ENCODE measurements around the gene HSPB9. TPM values are rescaled to one million over a fixed set of nuclear protein-coding genes. Genes with fewer than 3 reads are reported as not detected.

HSPB9 gene
- total RNA-seq, 1 experiment from 2014 or later: 0.46 TPM

DNA sequence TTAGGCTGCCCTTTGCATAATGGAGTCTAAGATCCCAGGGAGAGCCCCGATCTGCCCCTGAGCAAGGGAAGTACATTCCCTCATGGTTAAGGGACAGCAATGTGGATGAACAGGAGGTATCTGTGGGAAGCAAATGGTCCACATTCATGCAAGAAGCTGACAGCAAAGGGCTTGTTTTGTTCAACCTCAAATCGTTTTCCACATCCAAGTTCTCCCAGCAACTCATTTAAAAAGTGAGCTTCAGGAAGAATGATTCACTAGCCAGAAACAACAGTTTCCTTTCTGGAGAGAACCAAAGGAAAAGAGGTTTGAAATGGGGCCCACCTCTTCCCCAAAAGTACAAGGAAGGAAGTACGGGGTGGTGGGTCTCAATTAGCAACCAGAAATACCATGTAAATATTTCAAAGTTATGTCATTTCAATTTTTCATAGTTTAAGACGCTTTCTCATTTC lies 9.4 kb downstream of the HSPB9 start (continued):
- no peak for TF ChIP-seq PRRX2 (CRISPR knock-in tag; IDR thresholded peaks at IDR 0.05)
- TF ChIP-seq, protein P1, sequence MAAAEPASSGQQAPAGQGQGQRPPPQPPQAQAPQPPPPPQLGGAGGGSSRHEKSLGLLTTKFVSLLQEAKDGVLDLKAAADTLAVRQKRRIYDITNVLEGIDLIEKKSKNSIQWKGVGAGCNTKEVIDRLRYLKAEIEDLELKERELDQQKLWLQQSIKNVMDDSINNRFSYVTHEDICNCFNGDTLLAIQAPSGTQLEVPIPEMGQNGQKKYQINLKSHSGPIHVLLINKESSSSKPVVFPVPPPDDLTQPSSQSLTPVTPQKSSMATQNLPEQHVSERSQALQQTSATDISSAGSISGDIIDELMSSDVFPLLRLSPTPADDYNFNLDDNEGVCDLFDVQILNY (CRISPR knock-in tag; IDR thresholded peaks at IDR 0.05): no peak
- TF ChIP-seq ZNF232 (CRISPR knock-in tag; IDR thresholded peaks at IDR 0.05): no peak
- TF ChIP-seq, protein P2, sequence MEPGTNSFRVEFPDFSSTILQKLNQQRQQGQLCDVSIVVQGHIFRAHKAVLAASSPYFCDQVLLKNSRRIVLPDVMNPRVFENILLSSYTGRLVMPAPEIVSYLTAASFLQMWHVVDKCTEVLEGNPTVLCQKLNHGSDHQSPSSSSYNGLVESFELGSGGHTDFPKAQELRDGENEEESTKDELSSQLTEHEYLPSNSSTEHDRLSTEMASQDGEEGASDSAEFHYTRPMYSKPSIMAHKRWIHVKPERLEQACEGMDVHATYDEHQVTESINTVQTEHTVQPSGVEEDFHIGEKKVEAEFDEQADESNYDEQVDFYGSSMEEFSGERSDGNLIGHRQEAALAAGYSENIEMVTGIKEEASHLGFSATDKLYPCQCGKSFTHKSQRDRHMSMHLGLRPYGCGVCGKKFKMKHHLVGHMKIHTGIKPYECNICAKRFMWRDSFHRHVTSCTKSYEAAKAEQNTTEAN (CRISPR knock-in tag; IDR thresholded peaks at IDR 0.05): no peak
- no peak for TF ChIP-seq AFF4 (CRISPR knock-in tag; IDR thresholded peaks at IDR 0.05; ENCODE audit: borderline replicate concordance)
- no peak for TF ChIP-seq ELF4 (CRISPR knock-in tag; IDR thresholded peaks at IDR 0.05; ENCODE audit: low read depth)

DNA sequence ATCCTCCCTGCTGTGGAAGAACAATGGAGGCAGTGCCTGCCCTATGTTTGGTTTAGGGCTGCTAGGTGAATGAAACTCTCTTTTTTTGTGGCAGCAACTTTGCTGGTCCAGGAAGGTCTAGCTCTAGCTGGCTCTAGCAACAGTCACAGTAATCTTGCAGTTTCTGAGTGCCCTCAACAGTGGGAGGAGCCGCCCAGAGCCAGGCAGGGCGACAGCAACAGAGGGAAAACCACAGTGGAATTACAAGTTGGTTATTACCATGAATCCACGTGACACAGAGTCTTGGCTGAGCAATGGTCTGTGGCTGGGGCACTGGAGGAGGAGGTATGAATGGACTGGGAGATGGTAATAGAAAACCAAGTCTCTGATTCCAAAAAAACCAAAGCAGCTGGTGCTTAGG lies 10.3 kb downstream of the HSPB9 start:
- H3K4me1 Mint-ChIP-seq: peaks cover 39% of the 10 kb centered on the region
- peaks cover 17% of the 10 kb centered on the region for H3K36me3 Mint-ChIP-seq
- H3K9me3 Mint-ChIP-seq: no peaks in the 10 kb centered on the region
- DNase-seq (ENCODE audit: low spot score) (no peak), ATAC-seq (no peak)
- H3K27me3 Mint-ChIP-seq (ENCODE audit: low read depth): no peaks in the 10 kb centered on the region
- CTCF ChIA-PET: interaction anchor here (1.1 to 2.3 kb wide), 2 partner anchors 10 to 32 kb away, joined by 3 to 6 read pairs; partner anchors contain the start of gene HSPB9
- no peak overlapping the region for H3K4me3 Mint-ChIP-seq
- peak overlapping the region; percentile 62 for H3K27ac Mint-ChIP-seq
- POLR2A ChIA-PET: no interaction called here
- TF ChIP-seq TEAD1 (CRISPR knock-in tag; IDR thresholded peaks at IDR 0.05) (no peak), ZNF317 (CRISPR knock-in tag; IDR thresholded peaks at IDR 0.05; ENCODE audit: borderline replicate concordance, low read depth) (no peak), ZNF416 (CRISPR knock-in tag; IDR thresholded peaks at IDR 0.05) (no peak), FOXJ3 (CRISPR knock-in tag; IDR thresholded peaks at IDR 0.05; ENCODE audit: borderline replicate concordance) (no peak), ZNF138 (CRISPR knock-in tag; conservative IDR thresholded peaks at IDR 0.05) (no peak), CREB1 (CRISPR knock-in tag; IDR thresholded peaks at IDR 0.05) (no peak), HMGA2 (CRISPR knock-in tag; IDR thresholded peaks at IDR 0.05) (no peak), NFYB (CRISPR knock-in tag; conservative IDR thresholded peaks at IDR 0.05; ENCODE audit: low read depth) (no peak), EMX1 (CRISPR knock-in tag; IDR thresholded peaks at IDR 0.05) (no peak)
- TF ChIP-seq, protein P3, sequence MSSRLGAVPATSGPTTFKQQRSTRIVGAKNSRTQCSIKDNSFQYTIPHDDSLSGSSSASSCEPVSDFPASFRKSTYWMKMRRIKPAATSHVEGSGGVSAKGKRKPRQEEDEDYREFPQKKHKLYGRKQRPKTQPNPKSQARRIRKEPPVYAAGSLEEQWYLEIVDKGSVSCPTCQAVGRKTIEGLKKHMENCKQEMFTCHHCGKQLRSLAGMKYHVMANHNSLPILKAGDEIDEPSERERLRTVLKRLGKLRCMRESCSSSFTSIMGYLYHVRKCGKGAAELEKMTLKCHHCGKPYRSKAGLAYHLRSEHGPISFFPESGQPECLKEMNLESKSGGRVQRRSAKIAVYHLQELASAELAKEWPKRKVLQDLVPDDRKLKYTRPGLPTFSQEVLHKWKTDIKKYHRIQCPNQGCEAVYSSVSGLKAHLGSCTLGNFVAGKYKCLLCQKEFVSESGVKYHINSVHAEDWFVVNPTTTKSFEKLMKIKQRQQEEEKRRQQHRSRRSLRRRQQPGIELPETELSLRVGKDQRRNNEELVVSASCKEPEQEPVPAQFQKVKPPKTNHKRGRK (CRISPR knock-in tag; IDR thresholded peaks at IDR 0.05; ENCODE audit: borderline replicate concordance): no peak
- TF ChIP-seq, protein P2 (CRISPR knock-in tag; IDR thresholded peaks at IDR 0.05): no peak
- TF ChIP-seq, protein P4, sequence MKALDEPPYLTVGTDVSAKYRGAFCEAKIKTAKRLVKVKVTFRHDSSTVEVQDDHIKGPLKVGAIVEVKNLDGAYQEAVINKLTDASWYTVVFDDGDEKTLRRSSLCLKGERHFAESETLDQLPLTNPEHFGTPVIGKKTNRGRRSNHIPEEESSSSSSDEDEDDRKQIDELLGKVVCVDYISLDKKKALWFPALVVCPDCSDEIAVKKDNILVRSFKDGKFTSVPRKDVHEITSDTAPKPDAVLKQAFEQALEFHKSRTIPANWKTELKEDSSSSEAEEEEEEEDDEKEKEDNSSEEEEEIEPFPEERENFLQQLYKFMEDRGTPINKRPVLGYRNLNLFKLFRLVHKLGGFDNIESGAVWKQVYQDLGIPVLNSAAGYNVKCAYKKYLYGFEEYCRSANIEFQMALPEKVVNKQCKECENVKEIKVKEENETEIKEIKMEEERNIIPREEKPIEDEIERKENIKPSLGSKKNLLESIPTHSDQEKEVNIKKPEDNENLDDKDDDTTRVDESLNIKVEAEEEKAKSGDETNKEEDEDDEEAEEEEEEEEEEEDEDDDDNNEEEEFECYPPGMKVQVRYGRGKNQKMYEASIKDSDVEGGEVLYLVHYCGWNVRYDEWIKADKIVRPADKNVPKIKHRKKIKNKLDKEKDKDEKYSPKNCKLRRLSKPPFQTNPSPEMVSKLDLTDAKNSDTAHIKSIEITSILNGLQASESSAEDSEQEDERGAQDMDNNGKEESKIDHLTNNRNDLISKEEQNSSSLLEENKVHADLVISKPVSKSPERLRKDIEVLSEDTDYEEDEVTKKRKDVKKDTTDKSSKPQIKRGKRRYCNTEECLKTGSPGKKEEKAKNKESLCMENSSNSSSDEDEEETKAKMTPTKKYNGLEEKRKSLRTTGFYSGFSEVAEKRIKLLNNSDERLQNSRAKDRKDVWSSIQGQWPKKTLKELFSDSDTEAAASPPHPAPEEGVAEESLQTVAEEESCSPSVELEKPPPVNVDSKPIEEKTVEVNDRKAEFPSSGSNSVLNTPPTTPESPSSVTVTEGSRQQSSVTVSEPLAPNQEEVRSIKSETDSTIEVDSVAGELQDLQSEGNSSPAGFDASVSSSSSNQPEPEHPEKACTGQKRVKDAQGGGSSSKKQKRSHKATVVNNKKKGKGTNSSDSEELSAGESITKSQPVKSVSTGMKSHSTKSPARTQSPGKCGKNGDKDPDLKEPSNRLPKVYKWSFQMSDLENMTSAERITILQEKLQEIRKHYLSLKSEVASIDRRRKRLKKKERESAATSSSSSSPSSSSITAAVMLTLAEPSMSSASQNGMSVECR (CRISPR knock-in tag; IDR thresholded peaks at IDR 0.05; ENCODE audit: borderline replicate concordance): no peak
